ENCODE results near the gene MYL12B.
"Not testable (repeated sequence)": the region's sequence is repeated elsewhere in the genome, so short reads cannot be mapped to it uniquely, and the experiment has no call there.

MYL12B gene

DNA sequence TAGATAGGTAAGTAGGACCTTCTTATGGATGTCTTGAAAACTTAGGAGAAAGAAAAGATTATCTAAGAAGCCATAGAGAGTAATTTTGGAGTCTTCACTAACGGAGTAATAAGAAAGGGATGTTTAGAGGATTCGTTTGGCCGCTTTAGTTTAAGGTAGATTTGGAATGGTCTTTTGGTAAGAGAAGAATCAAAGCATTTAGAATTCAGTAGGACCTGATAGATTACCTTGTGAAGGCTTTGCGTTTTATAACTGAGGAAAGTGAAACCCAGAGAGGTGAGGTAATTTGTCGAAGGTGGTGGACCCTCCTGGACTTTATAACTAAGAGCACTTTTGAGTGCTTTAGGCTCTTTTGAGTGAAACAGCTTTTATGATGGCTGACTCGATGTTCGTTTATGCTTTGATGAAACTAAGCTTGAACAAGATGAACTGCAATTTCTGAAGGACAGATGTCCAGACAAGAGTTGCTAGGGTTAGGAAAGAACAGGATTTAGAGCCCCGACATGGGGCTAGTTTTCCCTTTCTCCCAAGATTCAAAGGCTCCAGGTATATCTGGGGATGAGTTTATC lies 1.3 kb downstream of the MYL12B start:
- DNase-seq: no peak

DNA sequence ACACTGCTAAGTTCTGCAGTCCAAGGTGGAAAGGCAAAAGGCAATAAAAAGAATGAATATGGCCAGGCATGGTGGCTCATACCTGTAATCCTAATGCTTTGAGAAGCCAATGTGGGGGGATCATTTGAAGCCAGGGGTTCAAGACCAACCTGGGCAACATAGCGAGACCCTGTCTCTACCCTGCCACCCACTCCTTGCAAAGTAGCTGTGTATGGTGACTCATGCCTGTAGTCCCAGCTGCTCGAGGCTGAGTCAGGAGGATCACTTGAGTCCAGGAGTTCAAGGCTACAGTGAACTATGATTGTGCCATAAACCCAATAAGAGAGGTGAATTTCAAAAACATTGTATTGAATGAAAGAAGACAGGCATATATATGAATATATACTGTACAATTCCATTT lies 2.4 kb downstream of the MYL12B start:
- no peak for DNase-seq

DNA sequence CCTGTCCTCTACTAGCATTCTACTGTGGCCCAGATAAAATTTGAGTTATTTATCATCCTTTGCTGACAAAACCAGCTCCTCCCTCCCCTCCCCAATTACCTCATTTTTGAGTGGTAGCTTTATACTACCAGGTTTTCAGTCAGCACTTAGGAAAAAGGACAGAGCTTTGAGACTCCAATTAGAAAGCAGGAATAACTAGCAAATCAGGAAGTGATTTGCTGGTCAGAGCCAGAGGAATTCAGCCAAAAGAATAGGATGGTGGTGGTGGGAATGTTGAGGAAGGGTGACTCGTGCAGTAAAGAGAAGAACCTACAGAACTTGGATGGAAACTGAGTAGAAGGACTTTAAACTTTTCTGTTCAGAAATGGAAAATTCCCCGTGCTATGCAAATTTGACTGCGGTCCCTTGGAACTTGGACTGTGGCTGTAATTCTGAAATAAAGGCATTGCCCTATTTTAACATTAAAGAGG lies 3.7 kb downstream of the MYL12B start:
- peak; percentile 71 for DNase-seq

DNA sequence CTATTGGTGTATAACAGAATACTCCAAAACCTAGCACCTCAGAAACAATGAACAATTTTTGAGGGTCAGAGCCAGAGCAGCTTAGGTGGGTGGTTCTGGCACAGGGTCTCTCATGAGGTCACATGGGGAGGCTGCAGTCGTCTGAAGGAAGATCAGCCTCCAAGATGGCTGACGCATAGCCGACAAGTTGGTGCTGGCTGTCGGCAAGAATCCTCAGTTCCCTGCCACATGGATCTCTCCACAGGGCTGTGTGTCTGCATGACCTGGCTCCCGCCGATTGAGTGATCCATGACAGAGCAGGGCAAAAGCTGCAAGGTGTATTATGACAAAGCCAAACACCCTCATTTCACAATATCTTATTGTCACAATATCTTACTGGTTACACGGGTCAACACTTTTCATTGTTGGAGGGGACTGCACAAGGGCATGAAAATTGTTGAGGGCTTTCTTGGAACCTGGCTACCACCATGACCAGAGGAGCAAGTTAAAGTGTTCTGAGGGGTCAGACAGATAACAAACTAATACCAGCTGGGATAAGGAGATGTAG lies 4.2 kb downstream of the MYL12B start:
- DNase-seq: no peak

DNA sequence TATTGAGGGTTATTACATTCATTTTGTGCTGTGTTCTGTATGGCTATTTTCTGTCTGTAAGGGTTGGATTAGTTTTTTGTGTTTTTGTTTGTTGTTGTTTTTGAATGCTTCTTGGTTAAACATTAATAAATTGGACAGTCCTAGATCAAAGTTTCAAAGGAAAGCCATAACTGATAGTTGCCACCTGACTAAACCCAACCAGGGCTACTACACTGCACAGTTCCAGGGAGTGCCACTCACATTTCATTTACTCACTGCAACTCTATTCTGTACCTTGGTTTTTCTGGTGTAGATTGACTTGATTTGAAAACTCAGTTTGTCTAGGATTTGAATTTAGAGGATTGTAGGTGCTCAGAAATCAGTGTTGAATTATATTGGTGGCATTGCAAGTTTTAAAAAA lies 6.4 kb downstream of the MYL12B start:
- no peak for DNase-seq

DNA sequence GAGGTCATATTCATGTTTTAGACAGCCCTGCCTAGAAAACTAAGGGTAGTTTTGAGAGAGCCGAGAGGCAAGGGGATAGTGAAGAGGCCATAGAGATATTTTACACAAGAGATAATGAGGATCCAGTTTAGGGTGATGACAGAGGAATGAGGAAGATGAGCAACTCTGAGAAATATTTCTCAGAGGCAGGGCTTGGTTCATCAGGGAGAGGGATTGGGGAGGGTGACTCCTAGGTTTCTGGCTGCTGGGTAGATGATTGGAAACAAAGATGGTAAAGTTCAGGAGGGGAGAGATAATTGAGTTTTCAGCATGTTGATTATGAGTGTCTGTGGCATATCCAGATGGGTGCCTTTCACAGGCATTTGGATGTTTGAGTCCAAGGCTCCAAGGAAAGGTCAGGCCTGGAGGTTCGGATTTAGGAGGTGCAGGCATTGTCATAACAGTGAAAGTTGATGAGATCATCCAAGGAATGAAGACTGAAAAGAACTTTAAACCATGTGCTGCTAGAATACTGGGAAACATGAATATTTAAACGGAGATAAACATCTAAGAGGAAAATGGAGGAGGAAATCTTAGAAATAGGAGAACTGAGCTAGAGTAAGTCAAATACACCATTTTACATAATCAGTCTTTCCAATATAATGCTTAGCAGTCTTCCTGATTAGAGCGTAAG lies 7.4 kb downstream of the MYL12B start:
- DNase-seq: no peak

DNA sequence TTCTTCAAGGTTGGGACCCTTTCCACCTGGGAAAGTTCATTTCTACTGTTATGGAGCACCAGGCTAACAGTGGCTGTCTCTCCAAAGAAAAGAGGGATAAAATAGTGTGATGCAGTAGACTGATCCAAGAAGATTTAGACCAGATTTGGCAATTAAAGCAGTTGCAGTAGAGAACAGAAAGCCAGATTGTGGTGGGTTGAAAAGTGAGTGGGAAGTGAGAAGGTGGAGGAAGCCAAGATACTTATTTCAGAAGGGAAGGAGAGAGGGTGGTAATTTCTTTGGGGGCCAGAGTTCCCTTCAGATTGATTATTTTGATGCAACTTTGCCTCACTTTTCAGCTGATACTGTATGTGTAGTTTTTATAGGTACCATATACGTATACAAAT lies 8.0 kb downstream of the MYL12B start:
- no peak for DNase-seq

DNA sequence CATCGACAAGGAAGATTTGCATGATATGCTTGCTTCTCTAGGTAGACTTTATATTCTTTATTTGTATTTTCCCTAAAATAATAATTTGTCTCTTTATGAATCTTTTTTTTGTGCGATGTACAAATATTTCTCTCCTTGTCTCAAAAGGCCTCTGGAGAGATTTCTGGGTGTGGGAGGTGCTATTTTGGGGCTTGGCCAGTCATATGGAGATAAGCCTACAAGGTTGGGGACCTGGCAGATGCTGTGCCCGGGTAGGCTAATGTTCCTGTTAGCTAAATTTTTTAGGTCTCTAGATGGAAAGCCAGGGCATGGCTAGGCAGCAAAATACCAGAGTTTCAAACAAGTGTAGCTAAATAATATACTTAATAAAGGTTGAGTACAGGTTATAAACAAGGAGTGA lies 11.1 kb downstream of the MYL12B start:
- no peak for DNase-seq

DNA sequence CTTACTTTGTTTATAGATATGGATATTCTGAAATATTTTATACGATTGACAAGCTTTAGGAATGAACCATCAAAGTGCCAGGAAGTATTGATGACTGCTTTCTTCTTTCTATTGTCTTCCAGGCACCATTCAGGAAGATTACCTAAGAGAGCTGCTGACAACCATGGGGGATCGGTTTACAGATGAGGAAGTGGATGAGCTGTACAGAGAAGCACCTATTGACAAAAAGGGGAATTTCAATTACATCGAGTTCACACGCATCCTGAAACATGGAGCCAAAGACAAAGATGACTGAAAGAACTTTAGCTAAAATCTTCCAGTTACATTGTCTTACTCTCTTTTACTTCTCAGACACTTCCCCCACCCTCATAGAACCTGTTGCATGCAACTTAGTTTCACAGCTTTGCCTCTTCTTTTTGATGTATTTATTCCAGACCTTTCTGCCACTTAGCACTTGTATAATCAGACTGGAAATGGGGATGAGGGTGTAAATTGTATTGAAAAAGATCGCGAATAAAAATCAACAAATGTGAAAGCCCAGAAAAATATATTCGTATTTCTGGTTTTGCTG lies 15.8 kb downstream of the MYL12B start:
- DNase-seq: not testable (repeated sequence)

DNA sequence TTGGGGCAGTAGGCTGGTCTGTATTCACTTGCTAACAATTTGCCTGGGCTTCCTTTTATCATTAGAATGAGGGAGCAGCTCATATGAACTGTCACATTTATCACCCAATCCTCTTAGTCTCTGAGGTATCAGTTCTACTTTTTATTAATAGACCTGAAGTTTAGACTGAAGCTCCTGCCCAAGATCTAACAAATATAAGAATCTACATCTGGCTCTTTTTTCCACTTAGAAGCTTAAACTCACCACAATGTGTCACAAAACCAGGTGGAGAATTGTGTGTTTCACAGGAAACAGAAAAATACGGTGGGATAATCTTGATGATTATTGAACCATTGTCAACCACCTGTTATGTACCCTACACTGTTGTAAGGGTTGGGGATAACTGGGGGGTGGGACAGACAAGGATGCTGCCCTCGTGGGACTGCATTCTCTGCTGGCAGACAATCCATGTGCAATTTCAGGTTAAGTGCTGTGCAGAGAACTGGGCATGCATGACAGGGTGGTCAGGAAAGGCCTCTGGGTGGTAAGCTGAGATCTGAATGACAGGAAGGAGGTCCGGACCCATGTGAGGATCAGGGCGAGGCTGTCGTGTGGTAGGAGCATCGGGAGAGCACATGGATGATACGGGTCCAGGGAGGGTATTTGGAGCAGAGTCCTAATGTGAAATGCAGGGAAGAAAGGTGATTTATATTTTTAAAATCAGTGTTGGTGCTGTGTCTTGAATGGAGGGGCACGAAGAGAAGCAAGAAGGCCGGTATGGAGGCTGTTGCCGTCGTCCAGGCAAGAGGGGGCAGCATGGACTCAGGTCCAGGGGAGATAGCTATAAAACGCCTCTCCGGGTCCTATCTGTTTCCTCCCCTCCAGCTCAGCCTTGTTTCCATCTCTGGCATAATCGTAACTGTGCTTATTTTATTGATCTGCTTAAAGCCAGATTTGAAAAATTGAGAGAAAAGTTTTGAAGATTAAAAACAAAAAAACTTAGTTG lies 17.6 kb downstream of the MYL12B start:
- no peak for DNase-seq

DNA sequence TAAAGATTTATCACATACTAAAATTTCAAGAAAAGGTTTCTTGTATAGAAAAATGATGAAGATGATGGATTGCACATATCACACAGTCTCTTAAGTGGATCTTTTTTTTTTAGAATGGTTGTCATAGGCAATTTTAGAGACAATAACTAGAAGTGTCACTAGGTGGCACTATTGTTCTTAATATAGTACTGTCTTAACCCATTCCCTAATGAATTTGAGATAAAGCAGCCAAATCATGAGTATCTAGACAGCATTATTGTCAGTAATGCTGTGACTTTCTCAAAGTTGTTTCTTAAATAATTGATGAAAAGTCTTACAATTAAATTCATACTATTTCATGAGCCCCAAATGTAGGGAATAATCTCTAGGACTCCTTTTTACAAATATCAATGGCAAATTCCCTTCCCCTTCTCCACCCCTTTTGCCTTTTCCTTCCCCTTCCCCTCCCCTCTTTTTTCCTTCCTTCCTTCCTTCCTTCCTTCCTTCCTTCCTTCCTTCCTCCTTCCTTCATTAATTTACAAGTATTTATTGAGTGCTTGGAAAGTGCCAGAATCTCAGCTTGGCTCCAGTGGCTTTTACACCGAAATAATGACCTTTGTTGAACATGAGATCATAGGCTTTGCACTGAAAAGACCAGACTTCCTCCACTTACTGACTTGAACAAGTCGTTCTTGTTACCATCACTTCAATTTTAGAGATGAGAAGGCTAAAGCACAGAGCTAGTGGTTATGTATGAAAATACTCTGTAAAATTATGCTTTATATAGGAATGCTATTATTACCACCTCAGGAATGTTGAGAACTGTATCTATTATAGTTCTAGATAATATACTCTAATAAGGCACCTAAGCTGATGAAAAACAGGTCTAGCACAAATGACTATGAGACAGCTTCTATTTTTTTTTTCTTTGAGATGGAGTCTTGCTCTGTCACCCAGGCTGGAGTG lies 19.8 kb downstream of the MYL12B start:
- DNase-seq: no peak

DNA sequence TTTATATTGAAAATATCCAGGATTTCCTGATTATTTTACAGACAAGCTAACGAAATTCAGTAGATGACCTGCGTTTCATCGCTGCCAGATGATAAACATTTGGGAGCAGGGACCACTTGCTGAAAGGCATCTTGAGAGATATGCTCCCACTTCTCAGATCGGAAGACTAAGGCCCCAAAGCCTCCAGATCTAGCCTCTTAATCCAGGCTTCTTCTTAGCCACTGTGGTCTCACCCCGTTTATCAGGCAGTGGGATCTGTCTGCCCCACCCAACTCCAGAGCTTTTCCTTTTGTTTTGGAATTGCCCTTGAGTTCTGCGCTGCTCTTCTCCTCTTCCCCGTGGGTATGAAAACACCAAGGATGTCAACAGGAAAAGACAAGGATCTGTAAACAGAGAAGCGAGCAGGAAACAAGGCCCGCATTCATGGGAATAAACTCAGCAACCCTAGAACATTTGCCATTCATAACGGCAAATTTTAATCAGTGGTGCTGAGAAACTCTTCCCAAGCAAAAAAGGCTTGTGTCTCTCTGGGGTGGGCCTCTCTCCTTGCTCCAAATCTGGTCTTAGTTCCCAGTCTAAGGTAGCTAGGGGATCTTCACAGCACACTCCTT lies 21.4 kb downstream of the MYL12B start:
- DNase-seq: no peak

DNA sequence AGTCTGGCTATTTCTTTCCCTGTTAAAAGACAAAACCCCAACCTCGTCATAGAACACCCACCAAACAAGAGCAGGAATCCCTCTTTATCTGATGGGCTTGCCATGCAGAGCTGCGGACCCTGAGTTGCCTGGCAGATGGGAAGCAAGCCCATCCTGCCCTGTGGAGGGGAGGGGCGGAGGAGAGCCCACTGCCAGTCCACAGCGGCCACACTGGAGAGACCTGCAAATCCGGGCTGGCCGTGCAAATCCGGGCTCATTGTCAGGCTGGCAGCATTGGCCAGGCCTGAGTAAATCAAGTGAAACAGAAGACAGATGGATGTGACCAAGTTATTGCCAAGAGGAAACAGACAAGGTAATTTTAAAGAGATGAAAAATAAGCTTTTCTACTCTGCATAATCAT lies 22.0 kb downstream of the MYL12B start:
- peak; percentile 61 for DNase-seq

DNA sequence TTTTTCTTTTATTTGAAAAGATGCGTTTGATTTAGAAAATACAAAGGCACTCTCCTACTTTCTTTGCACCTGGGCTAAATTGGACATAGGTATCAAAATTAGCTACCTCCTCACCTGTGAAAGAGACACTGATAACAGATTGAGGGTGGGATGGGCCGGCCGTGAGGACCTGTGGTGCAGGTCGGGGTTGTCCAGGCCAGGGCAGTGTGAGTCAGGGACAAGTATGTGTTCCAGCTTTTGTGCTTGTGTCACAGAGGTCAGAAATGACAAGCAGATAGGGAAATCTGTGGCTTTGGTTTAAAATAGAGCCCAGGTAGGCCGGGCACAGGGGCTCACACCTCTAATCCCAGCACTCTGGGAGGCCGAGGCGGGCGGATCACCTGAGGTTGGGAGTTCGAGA lies 22.6 kb downstream of the MYL12B start:
- DNase-seq: peak; percentile 70

DNA sequence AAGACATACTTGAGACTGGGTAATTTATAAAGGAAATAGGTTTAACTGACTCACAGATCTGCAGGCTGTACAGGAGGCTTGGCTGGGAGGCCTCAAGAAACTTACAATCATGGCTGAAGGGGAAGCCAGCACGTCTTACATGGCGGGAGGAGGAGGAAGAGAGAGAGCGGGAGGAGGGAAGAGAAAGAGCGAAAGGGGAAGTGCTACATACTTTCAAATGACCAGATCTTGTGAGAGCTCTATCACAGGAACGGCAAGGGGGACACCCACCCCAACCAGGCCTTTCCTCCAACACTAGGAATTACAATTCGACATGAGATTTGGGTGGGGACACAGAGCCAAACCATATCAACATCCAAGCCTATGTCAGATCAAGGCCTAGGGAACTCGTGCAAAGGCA lies 24.2 kb downstream of the MYL12B start:
- DNase-seq: no peak

DNA sequence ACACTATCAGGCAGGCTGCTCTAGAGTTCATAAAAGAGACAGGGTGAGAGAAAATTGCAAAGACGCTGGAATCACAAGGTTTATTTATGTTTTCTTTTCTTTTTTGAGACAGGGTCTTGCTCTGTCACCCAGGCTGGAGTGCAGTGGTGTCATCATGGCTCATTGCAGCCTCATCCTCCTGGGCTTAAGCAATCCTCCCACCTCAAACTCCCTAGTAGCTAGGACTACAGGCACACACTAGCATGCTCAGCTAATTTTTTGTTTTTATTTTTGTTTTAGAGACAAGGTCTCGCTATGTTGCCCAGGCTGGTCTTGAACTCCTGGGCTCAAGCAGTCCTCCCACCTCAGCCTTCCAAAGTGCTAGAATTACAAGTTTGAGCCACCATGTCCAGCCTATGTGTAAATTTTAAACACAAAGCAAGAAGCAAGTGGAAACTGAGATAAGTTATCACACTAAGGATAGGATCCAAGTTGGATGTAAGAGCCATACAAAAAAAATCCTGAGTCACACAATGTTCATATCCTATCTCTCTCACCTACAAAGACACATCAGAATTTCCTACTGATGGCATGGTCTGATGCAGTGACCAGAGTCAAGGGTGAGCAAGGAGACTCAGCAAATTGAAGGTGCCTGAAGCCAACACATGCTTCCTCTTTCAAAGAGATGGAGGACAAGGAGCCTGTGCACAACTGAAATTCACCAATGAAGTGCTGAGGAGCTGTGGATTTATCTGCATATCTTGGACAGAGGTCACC lies 31.4 kb downstream of the MYL12B start:
- DNase-seq: no peak

DNA sequence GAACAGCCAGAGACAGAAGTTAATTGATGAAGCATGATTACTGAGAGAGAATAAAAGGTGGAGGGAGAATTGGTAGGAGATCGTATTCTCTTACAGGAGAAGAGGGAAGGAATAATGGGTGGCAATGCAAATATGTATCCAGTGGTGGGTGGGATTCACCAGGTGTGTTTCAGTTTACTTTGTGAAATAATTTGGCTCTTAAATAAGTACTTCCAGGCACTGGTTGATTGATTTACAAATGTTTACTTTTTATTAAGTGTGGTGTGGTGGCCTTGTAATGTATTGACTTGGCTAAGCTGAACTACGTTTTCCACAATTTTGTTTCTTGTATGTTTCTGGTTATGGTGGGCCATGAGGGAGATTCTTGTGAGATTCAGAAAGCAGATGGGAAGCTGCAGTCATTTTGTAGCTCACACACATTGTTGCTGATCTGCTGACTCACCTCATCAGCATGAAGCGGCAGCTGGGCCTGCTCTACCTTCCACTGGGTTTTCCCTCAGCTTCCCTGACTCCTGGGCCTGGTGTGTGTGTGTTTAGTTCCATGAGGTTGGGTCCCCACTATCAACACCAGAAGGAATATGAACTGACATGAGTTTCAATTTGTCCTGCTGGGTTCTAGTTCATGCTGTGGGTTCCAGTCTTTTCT lies 32.6 kb downstream of the MYL12B start:
- DNase-seq: peak; percentile 72

DNA sequence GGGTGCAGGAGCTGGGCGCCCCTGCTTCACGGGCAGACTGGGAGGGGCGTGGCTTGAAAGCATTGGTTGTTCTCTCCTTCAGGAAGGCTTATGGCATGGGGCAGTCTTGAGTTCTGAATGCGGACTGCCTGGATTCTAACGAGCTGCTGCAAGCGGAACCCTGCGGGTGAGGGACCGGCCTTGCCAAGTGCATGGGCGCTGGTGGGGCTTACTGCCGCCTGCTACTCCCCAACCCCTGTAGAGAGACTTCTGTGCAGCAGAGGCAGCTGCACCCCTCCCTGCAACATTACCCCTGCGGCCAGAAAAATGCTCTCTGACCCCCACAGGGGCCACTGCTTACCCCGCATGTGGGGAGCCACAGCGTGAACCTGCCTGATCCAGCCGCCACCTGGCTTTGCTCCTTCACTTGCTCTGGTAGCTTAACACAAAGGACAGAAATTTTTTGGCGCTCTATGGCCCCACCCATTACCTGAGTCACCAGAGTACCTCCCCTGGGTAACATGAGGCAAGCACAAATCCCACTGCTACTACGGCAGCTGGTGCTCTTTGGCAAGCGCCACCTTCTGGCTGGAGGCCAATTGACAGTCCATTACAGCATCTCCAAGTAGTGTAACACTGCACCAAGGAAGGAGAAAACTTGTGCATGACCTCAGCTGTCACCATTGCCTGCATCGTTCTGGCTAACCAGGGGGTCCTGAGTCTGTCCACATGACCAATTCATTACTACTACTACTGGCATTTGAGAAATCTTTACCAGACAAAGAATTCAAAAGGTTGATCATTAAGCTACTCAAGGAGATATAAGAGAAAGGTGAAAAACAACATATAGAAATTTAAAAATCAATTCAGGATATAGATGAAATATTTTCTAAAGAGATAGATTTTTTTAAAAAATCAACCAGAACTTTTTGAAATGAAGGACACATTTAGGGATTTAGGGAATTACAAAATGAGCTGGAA lies 35.4 kb downstream of the MYL12B start:
- DNase-seq: peak; percentile 98

DNA sequence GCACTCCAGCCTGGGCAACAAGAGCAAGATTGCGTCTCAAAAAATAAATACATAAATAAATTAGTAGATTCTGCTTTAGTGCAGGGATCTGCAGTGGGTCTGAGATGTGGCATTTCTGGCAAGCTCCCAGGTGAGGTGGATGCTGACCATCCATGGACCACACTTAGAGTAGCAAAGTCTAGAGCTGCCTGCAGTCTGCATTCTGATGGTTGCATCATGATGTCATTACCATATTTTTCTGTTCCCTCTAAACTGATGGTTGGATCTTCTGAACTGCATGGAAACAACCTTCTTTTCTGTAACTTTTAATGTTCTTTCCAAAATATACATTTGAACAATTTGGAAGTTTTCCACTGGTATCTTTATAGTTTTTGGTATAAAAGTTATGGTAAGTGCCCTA lies 42.9 kb downstream of the MYL12B start:
- DNase-seq: no peak
